HTERT RPE-1 (cell line): Measurements from ENCODE around the gene TMEM273.

Experiments used
- in situ Hi-C: fragments of 300-500 bp; cut with MboI; formaldehyde crosslinking; loops from 4 replicates; pipeline ENCODE4 v1.14.3; 2020; ENCODE audit warnings: low sequenced_read_pairs

TMEM273 gene

DNA sequence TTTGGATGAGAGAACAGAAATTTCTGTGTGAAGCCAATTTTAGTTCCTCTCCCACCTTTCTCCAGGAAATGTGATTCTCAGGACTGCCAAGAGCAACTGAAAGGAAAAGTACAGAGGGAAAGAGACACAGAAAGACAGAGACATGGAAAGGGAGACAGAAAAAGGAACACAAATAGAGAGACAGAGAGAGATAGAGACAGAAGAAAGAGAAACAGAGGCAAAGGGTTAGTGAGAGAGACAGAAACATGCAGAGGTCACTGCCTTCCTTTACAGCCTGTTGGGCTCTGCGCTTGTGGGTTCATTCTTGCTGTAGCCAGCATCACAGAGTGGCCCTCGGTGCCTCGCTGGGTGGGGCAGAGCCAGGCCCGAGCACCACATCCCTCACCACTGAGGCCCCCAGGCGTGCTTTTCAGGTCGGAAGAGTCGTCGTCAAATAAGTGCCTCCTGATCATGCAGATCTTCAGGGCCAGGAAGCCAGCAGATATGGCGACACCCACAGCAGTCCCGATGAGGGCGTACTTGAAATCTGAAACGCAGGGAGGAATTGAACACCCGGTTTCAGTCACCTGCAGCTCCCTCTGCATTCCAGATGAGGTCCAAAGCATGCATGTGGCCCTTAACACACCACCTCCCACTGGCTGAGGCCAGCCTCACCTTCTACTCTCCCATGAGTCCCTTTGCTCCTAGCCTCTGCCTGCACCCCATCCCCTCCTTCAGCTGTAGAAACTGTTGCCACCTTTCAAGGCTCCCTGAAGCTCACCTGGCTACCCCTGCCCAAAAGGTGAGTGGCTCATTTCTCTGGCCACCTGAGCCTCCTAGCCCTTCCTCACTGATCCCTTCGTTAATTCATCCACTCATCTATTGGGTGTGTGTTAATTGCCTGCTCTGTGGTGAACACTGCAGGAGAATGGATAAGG, 21.4 kb downstream of the TMEM273 start:
- in situ Hi-C loops: no loop called here

DNA sequence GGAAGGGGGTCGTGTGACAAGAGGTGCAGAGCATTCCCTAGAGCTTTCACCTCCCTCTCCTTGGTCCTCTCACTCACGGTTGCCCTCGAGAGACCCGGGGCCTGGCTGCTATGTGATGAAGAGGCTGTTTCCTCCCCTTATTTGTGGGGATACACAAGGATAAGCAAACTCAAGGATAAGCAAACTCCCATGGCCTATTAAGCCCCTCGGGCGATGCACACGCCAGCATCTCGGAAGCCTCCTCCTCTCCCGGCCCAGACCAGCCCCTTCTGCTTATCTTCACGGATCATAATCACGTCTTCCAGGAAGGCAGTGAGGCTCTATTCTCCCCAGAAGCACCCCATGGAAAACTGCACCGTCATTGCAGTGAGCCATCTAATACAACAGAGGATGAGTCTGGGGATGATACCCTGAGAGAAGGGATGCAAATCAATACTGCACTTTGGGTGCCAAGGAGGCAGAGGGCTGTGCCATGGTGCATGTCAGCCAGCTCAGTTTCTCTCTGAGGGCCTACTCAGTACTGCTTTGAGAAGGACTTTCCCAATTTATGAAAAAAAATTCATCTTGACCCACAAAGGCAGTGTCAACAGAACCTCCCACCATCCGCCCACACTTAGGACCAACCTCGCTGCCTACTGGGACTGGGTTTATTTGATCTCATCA, 22.2 kb downstream of the TMEM273 start:
- in situ Hi-C loops: no loop called here

- in situ Hi-C loops: no loop called here
Measured at GRCh38 chr10:49165259-49165658, 22.9 kb downstream of the TMEM273 start.

- in situ Hi-C loops: no loop called here
Measured at GRCh38 chr10:49164559-49165188, 23.5 kb downstream of the TMEM273 start.

DNA sequence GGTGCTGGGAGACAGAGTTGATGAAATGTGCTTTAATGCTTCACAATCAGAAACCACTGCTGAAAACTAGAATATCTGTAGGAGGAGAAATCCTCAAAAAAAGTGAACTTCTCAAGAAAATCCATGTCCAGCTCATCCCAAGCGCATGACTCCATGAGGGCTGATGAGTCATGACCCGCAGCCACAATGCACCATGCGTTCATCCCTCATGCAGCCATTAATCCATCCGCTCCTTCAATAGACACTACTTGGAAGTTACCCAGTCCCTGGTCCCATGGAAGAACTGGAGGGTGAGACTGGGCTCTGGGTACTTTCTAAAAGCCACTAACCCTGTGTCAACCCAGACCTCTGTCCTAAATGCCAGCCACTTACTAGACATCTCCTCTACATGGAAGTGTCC, 24.4 kb downstream of the TMEM273 start:
- in situ Hi-C loops: no loop called here

- in situ Hi-C loops: no loop called here
Measured at GRCh38 chr10:49162761-49163310, 25.4 kb downstream of the TMEM273 start.

DNA sequence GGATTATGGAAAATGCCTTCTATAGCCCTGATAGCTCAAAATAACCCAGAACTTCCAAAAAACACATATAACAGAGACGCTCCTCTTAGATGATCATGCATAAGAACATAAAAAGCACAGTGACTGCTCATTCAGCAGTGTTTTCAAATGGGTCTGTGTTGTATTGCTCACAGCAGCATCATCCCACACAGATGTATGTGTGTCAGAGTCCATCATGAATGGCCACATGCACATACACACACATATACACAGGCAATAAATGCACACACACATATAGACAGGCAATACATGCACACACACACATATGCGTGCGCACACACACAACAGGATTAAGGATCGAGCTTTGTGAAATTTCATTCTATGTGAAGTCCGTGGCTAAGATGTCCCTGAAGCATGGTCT, 26.1 kb downstream of the TMEM273 start:
- in situ Hi-C loops: no loop called here

GRCh38 chr10:49161411-49161997, 26.7 kb downstream of the TMEM273 start:
- in situ Hi-C loops: no loop called here

- in situ Hi-C loops: no loop called here
Measured at GRCh38 chr10:49160814-49161213, 27.4 kb downstream of the TMEM273 start.

DNA sequence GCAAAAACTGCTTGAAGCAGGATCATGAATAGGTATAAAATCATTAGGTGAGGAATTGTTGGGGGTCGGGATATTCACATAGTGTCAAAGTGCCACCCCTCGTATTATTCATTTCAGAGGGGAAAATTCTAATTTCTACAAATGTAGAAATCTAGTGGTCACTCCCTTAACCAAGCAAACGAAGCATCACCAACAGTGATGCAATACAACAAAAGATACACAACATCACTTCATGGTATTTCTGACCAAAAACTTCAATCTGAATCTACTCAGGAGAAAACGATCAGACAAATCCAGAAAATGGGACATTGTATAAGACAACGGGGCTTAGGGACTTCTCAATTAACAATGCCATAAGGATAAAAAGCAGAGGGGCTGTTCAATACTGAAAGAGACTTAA, 28.1 kb downstream of the TMEM273 start:
- in situ Hi-C loops: no loop called here

GRCh38 chr10:49158915-49159314, 29.3 kb downstream of the TMEM273 start:
- in situ Hi-C loops: no loop called here

GRCh38 chr10:49158404-49158803, 29.8 kb downstream of the TMEM273 start:
- in situ Hi-C loops: no loop called here

DNA sequence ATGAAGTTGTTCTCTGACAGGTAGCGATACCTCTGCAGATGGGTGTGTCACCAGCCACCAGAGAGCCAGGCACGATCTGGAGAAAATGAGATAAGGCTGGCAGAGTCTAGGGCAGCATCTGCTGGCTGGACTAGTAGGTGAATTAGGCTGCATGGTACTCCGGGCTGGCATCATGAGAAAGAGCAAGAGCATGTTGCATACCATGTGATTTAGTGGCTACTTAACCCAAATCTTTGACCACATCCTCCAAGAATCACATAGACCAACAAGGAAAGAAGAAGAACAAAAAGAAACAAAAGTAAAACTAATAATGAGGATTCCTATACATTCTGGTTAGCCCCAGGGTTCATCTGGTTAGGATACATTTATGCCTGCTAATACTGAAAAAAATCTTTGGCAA, 31.0 kb downstream of the TMEM273 start:
- in situ Hi-C loops: no loop called here

DNA sequence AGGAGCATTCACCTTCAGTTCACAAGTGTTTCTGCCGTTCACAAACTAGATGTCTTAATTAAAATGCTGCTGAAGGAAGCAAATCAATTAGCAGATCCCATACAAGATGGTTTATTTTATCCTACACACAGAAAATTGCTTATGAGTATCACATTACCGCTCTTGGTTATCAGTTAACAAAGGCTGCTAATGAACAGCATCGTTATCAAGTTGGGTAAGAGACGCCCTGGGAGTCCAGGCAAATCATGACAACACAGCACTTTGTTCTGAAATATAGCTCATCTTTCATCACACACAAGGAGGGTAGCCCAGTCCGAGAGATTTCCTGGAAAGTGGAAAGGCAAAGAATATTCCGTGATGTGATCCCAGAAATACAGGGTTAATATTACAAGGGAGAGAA, 33.5 kb downstream of the TMEM273 start:
- in situ Hi-C loops: no loop called here

- in situ Hi-C loops: no loop called here
Measured at GRCh38 chr10:49153971-49154370, 34.2 kb downstream of the TMEM273 start.

GRCh38 chr10:49153115-49153514, 35.1 kb downstream of the TMEM273 start:
- in situ Hi-C loops: no loop called here

DNA sequence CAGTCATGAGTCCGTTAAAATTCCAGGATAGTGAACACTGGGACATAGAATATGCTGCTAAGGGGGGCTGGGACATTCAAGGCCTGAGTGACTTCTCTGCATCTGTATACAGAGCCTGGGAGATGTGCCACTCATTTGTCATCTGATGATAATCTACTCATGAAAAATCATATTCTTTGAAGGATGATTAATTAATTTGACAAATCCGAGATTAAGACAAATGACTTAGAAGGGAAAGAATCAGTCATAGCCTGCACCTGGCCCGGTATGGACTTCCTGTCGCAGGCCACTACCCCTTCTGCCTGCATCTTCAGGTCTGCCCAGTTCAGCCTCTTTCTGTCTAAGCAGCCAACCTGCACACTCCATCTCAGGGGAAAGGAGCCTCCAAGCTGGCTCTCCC, 35.5 kb downstream of the TMEM273 start:
- in situ Hi-C loops: no loop called here

GRCh38 chr10:49152037-49152436, 36.2 kb downstream of the TMEM273 start:
- in situ Hi-C loops: no loop called here

DNA sequence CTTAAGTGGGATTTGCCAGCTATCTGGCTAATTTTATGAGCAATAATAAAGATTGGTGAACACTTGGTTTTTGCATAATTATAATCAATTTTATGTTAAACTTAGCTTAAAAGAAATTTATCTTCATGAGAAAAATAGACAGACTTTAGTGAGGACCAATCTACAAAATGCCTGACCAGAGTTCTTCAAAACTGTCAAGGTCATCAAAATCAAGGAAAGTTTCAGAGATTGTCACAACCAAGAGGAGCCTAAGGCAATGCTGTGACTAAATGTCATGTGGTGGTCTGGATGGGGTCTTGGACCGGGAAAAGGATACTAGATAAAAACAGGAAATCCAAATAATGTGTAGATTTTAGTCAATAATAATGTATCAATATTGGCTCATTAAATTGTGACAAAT, 36.7 kb downstream of the TMEM273 start:
- in situ Hi-C loops: no loop called here

GRCh38 chr10:49151025-49151445, 37.2 kb downstream of the TMEM273 start:
- in situ Hi-C loops: no loop called here

DNA sequence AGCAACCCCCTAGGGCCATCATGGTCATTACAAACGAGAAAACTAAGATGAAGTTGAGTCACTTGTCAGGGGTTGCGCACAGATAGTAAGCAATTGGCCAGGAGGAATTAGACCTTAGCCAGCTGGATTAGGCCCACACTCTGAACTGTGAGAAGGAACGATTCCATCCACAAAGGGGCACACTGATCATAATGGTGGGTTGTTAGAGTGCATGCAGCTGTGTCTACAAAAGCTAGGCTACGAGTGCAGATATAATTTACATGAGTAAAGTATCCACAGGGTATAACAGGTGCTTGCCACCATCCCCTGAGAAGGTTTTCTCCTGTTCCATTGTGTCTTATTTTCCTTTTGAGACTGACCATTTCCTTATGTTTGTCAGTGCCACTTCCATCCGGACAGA, 37.8 kb downstream of the TMEM273 start:
- in situ Hi-C loops: no loop called here
